Neural cell (in vitro differentiated cells): ENCODE results near the gene PCDHGA11. TPM values are rescaled to one million over a fixed set of nuclear protein-coding genes. Genes with fewer than 3 reads are reported as not detected.

Source experiments
- H2AFZ ChIP-seq: fragments of 200-600, 300-800 bp; sonication (generic), shearing (Covaris generic); 2 replicates; pipeline ENCODE4 v1.6.0; 2014; ENCODE audit warnings: low read depth, mild to moderate bottlenecking, antibody characterized with exemption, low read length, moderate library complexity
- H3F3A ChIP-seq: fragments of 200-600 bp; shearing (Covaris generic); 2 replicates; pipeline ENCODE4 v1.6.1; 2016; ENCODE audit warnings: mild to moderate bottlenecking, moderate library complexity, mixed read lengths, antibody characterized with exemption, low read length; ENCODE audit not compliant: insufficient read depth, poor library complexity, severe bottlenecking
- H3K27ac ChIP-seq: fragments of 200-600, 300-800 bp; sonication (generic), shearing (Covaris generic); 2 replicates; pipeline ENCODE4 v1.5.1; 2014; ENCODE audit warnings: mild to moderate bottlenecking, low read length, moderate library complexity
- H3K27me3 ChIP-seq: fragments of 300-800, 200-600 bp; sonication (generic), shearing (Covaris generic); 2 replicates; pipeline ENCODE4 v1.6.0; 2014; ENCODE audit warnings: mild to moderate bottlenecking, low read depth, low read length, moderate library complexity; ENCODE audit not compliant: insufficient read depth
- H3K36me3 ChIP-seq: fragments of 300-800, 200-600 bp; sonication (generic), shearing (Covaris generic); 2 replicates; pipeline ENCODE4 v1.5.1; 2014; ENCODE audit warnings: mild to moderate bottlenecking, antibody characterized with exemption, low read length, moderate library complexity; ENCODE audit not compliant: insufficient read depth
- H3K4me2 ChIP-seq: fragments of 300-800, 200-600 bp; sonication (generic), shearing (Covaris generic); 2 replicates; pipeline ENCODE4 v1.6.0; 2014; ENCODE audit warnings: mild to moderate bottlenecking, low read length
- H3K4me3 ChIP-seq: fragments of 300-800, 200-600 bp; sonication (generic), shearing (Covaris generic); 2 replicates; pipeline ENCODE4 v1.5.1; 2014; ENCODE audit warnings: mild to moderate bottlenecking, low read length, moderate library complexity
- H3K79me2 ChIP-seq: fragments of 200-600 bp; shearing (Covaris generic); replicated peaks from 2 replicates; pipeline ENCODE4 v1.6.0; 2014; ENCODE audit warnings: mild to moderate bottlenecking, low read length, moderate library complexity; ENCODE audit not compliant: insufficient read depth
- H3K9ac ChIP-seq: fragments of 300-800, 200-600 bp; sonication (generic), shearing (Covaris generic); 2 replicates; pipeline ENCODE4 v1.6.1; 2016; ENCODE audit warnings: mild to moderate bottlenecking, low read length, mixed read lengths
- H3K9me2 ChIP-seq: fragments of 200-600 bp; shearing (Covaris generic); 2 replicates; pipeline ENCODE4 v1.6.1; 2016; ENCODE audit warnings: mild to moderate bottlenecking, low read length, mixed read lengths; ENCODE audit not compliant: insufficient read depth
- H3K9me3 ChIP-seq: fragments of 200-600, 300-800 bp; sonication (generic), shearing (Covaris generic); 2 replicates; pipeline ENCODE4 v1.6.1; 2016; ENCODE audit warnings: mild to moderate bottlenecking, mixed run types, low read length, moderate library complexity, mixed read lengths
- H4K20me1 ChIP-seq: fragments of 200-600 bp; shearing (Covaris generic); 2 replicates; pipeline ENCODE4 v1.6.1; 2016; ENCODE audit warnings: mild to moderate bottlenecking, mixed run types; ENCODE audit not compliant: insufficient read depth
- EZH2 ChIP-seq: fragments of 200-600, 300-800 bp; shearing (Covaris generic), sonication (generic); IDR thresholded peaks from 2 replicates; pipeline ENCODE4 v1.6.1; 2014; ENCODE audit warnings: antibody characterized with exemption, low read length, borderline replicate concordance, mild to moderate bottlenecking; ENCODE audit not compliant: insufficient read depth, poor library complexity, severe bottlenecking
- POLR2AphosphoS5 ChIP-seq: IDR thresholded peaks from 2 replicates; pipeline ENCODE4 v1.6.1; 2012
- polyA plus RNA-seq: library from polyadenylated mRNA; depleted of rRNA; stranded (reverse); fragments of >200 nt; gene quantifications from 2 replicates; pipeline ENCODE4 v1.2.3, GENCODE V29; 2014

The PCDHGA11 gene
- polyA plus RNA-seq, 1 donor from 2014 or later = 0.32 TPM

- H3K4me3 ChIP-seq = no peak overlapping the region
- H3K27ac ChIP-seq = no peak overlapping the region
- H4K20me1 ChIP-seq = no peaks in the 10 kb centered on the region
- no peaks in the 10 kb centered on the region for H3K27me3 ChIP-seq
- no peaks in the 10 kb centered on the region for H3K9me3 ChIP-seq
- TF ChIP-seq EZH2 = no peak
- no peak for TF ChIP-seq POLR2AphosphoS5
- H3K36me3 ChIP-seq = no peaks in the 10 kb centered on the region
- peaks cover 13% of the 10 kb centered on the region for H3K79me2 ChIP-seq
- H2AFZ ChIP-seq = no peak overlapping the region
- no peak overlapping the region for H3K9ac ChIP-seq
- no peaks in the 10 kb centered on the region for H3F3A ChIP-seq
- no peaks in the 10 kb centered on the region for H3K9me2 ChIP-seq
- H3K4me2 ChIP-seq = no peak overlapping the region
Measured at GRCh38 chr5:141465351-141465750, 44.5 kb downstream of the PCDHGA11 start.

Other genes with a start within 250 kb of the PCDHGA11 start
- gene PCDHB7, start 248.4 kb upstream of the PCDHGA11 start, polyA plus RNA-seq = 0.99 and 2.1 TPM in 2 replicates
- 0.76 and 0.81 TPM in 2 replicates for gene PCDHB8, start 243.3 kb upstream of the PCDHGA11 start, polyA plus RNA-seq
- gene PCDHB16, start 238.7 kb upstream of the PCDHGA11 start, polyA plus RNA-seq = 2.1 and 2.8 TPM in 2 replicates
- gene PCDHB9, start 233.9 kb upstream of the PCDHGA11 start, polyA plus RNA-seq = 4.8 and 4.9 TPM in 2 replicates
- gene PCDHB10, start 228.7 kb upstream of the PCDHGA11 start, polyA plus RNA-seq = 8.7 and 9.6 TPM in 2 replicates
- gene PCDHB11, start 221.4 kb upstream of the PCDHGA11 start, polyA plus RNA-seq = 2.7 and 3.7 TPM in 2 replicates
- gene PCDHB12, start 212.3 kb upstream of the PCDHGA11 start, polyA plus RNA-seq = 1.3 and 2.2 TPM in 2 replicates
- gene PCDHB13, start 207.1 kb upstream of the PCDHGA11 start, polyA plus RNA-seq = 1.0 and 1.6 TPM in 2 replicates
- gene PCDHB14, start 197.7 kb upstream of the PCDHGA11 start, polyA plus RNA-seq = 12.6 and 18.3 TPM in 2 replicates
- gene PCDHB15, start 175.7 kb upstream of the PCDHGA11 start, polyA plus RNA-seq = 11.2 and 13.7 TPM in 2 replicates
- gene SLC25A2, start 117.0 kb upstream of the PCDHGA11 start, polyA plus RNA-seq = not detected in 2 replicates
- 173 and 198 TPM in 2 replicates for gene TAF7, start 100.3 kb upstream of the PCDHGA11 start, polyA plus RNA-seq
- 0.19 and 0.50 TPM in 2 replicates for gene PCDHGA1, start 90.5 kb upstream of the PCDHGA11 start, polyA plus RNA-seq
- 0.21 and 0.26 TPM in 2 replicates for gene PCDHGA2, start 82.3 kb upstream of the PCDHGA11 start, polyA plus RNA-seq
- 0.10 and 0.26 TPM in 2 replicates for gene PCDHGA3, start 77.2 kb upstream of the PCDHGA11 start, polyA plus RNA-seq
- gene PCDHGB1, start 71.0 kb upstream of the PCDHGA11 start, polyA plus RNA-seq = 0.46 and 0.68 TPM in 2 replicates
- 0.38 TPM in 1 of 2 replicates, not detected in the other for gene PCDHGA4, start 66.0 kb upstream of the PCDHGA11 start, polyA plus RNA-seq
- gene PCDHGB2, start 61.1 kb upstream of the PCDHGA11 start, polyA plus RNA-seq = 0.30 and 0.43 TPM in 2 replicates
- 0.25 TPM in 1 of 2 replicates, not detected in the other for gene PCDHGA5, start 56.9 kb upstream of the PCDHGA11 start, polyA plus RNA-seq
- gene PCDHGB3, start 50.8 kb upstream of the PCDHGA11 start, polyA plus RNA-seq = not detected in 2 replicates
- 0.09 TPM in 1 of 2 replicates, not detected in the other for gene PCDHGA6, start 47.2 kb upstream of the PCDHGA11 start, polyA plus RNA-seq
- gene PCDHGA7, start 38.3 kb upstream of the PCDHGA11 start, polyA plus RNA-seq = not detected in 2 replicates
- gene PCDHGB4, start 33.4 kb upstream of the PCDHGA11 start, polyA plus RNA-seq = 9.3 and 13.0 TPM in 2 replicates
- 0.19 and 0.38 TPM in 2 replicates for gene PCDHGA8, start 28.4 kb upstream of the PCDHGA11 start, polyA plus RNA-seq
- gene PCDHGB5, start 23.1 kb upstream of the PCDHGA11 start, polyA plus RNA-seq = 0.17 and 0.54 TPM in 2 replicates
- 0.11 TPM in 1 of 2 replicates, not detected in the other for gene PCDHGA9, start 18.3 kb upstream of the PCDHGA11 start, polyA plus RNA-seq
- 29.2 and 34.4 TPM in 2 replicates for gene PCDHGB6, start 13.0 kb upstream of the PCDHGA11 start, polyA plus RNA-seq
- gene PCDHGA10, start 8.1 kb upstream of the PCDHGA11 start, polyA plus RNA-seq = 7.3 and 8.1 TPM in 2 replicates
- 4.7 and 5.1 TPM in 2 replicates for gene PCDHGB7, start 3.4 kb upstream of the PCDHGA11 start, polyA plus RNA-seq
- 0.11 and 0.56 TPM in 2 replicates for gene PCDHGA12, start 9.5 kb downstream of the PCDHGA11 start, polyA plus RNA-seq
- gene PCDHGC3, start 54.9 kb downstream of the PCDHGA11 start, polyA plus RNA-seq = 2.1 and 2.8 TPM in 2 replicates
- 4.3 and 6.4 TPM in 2 replicates for gene PCDHGC4, start 64.0 kb downstream of the PCDHGA11 start, polyA plus RNA-seq
- gene PCDHGC5, start 68.0 kb downstream of the PCDHGA11 start, polyA plus RNA-seq = 0.51 and 0.54 TPM in 2 replicates
- gene DIAPH1, start 197.9 kb downstream of the PCDHGA11 start, polyA plus RNA-seq = 21.9 and 22.4 TPM in 2 replicates
- gene HDAC3, start 215.8 kb downstream of the PCDHGA11 start, polyA plus RNA-seq = 115 and 138 TPM in 2 replicates
- 44.9 and 49.4 TPM in 2 replicates for gene RELL2, start 215.9 kb downstream of the PCDHGA11 start, polyA plus RNA-seq
- gene FCHSD1, start 230.4 kb downstream of the PCDHGA11 start, polyA plus RNA-seq = 3.9 and 5.4 TPM in 2 replicates